GM12892 (cell line): ENCODE results near the gene DLG1.

Experiments
- POLR2A ChIP-seq: IDR thresholded peaks from 2 replicates; pipeline ENCODE4 v1.6.1; 2011; ENCODE audit warnings: low read depth, low read length, control low read depth
- POLR2AphosphoS5 ChIP-seq: IDR thresholded peaks from 2 replicates; pipeline ENCODE4 v1.6.1; 2011; ENCODE audit warnings: low read depth, low read length, control low read depth
- TAF1 ChIP-seq: IDR thresholded peaks from 2 replicates; pipeline ENCODE4 v1.6.1; 2011; ENCODE audit warnings: low read depth, mild to moderate bottlenecking, control low read depth, low read length, borderline replicate concordance

GRCh38 chr3:197298945-197299854 is 788 bp upstream of the DLG1 start:
- TF ChIP-seq POLR2AphosphoS5 (no peak), POLR2A (no peak), TAF1 (no peak)
